Lower leg skin (tissue), 4 donors: ENCODE results near the gene KCNH8. TPM values are rescaled to one million over a fixed set of nuclear protein-coding genes. Genes with fewer than 3 reads are reported as not detected.

Experiments
- DNase-seq, 2 donors: peaks; one replicate each; pipeline ENCODE4 v3.0.0-alpha.2; 2019; ENCODE audit warnings: low spot score in 2 of 2
- H3K4me3 ChIP-seq: fragments of 200-600 bp; sonication (generic); 2 replicates; pipeline ENCODE4 v1.5.1; 2017; ENCODE audit warnings: mild to moderate bottlenecking, low read depth; ENCODE audit not compliant: poor library complexity, severe bottlenecking
- CTCF ChIP-seq, 3 donors: fragments of 450-650 bp; IDR thresholded peaks; one replicate each; pipeline ENCODE4 v1.5.1; 2016; ENCODE audit warnings: antibody characterized with exemption in 3 of 3, mild to moderate bottlenecking in 3 of 3, moderate library complexity in 2 of 3
- POLR2A ChIP-seq, 2 donors: fragments of 450-650 bp; IDR thresholded peaks; one replicate each; pipeline ENCODE4 v1.6.1; 2016 to 2017; ENCODE audit warnings: antibody characterized with exemption in 2 of 2, mild to moderate bottlenecking in 1 of 2, moderate library complexity in 1 of 2
- WGBS, 2 donors: methylation state at CpG; one replicate each; pipeline ENCODE4 v1.1.5; 2018; 5-methylcytosine and 5-hydroxymethylcytosine counted together
- intact Hi-C: fragments of 100-400 bp; cut with DNase I; formaldehyde crosslinking; loops from one replicate; pipeline ENCODE4 v1.15.0; 2023; ENCODE audit warnings: low total_unique reads
- total RNA-seq, 4 donors: library from RNA; depleted of rRNA; stranded (reverse); fragments of >200 nt; gene quantifications; one replicate each; pipeline ENCODE4 v1.1.0, GENCODE V29; 2016

KCNH8 gene
- total RNA-seq, 4 donors from 2014 or later = 0.34 to 1.2 (median 0.61) TPM

DNA sequence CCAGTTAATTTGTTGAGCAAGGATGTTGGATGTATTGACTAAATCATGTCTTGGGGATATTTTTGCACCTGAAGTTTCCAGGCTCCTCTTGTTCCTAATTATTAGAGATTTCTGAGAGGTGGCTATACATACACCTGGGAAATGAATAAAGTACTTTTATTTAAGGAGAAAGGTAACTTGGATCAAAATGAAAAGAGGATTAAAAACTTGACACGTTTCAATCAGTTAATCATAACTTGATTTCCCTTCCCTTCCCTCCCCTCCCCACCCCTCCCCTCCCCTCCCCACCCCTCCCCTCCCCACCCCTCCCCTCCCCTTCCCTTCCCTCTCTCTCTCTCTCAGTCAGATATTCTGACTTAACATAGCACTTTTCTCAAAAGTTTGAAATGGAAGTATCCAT is 126.3 kb downstream of the KCNH8 start:
- WGBS, 2 donors = 43 to 56% methylated on average over 1 of the region's 1 CpG
- intact Hi-C loops = no loop called here
- TF ChIP-seq CTCF (IDR thresholded peaks at IDR 0.05) (no peak), POLR2A (IDR thresholded peaks at IDR 0.05) (no peak)
- DNase-seq = no peak
- no peak overlapping the region for H3K4me3 ChIP-seq

DNA sequence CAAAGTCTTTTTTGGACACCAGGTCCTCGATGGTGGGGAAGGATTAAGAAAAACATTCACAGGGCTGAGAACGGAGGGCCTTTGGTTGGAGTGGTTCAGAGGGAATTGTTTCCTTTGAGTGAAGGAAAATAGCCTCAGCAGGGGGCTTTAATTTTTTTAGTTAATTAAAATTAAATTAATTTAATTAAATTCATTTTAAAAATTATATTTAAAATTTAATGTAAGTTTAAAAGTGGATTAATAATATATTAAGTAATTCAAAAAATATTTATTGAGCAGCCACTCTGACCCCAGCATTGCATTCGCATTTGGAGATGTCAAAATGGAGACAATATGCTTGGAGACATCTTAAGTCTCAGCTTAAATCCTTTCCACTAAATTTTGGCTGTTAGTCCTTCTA is 136.7 kb downstream of the KCNH8 start:
- no peak overlapping the region for H3K4me3 ChIP-seq
- intact Hi-C loops = no loop called here
- no peak for DNase-seq
- 81 to 82% methylated on average over 3 of the region's 3 CpGs for WGBS, 2 donors
- TF ChIP-seq POLR2A (IDR thresholded peaks at IDR 0.05) (no peak), CTCF (IDR thresholded peaks at IDR 0.05) (no peak)

DNA sequence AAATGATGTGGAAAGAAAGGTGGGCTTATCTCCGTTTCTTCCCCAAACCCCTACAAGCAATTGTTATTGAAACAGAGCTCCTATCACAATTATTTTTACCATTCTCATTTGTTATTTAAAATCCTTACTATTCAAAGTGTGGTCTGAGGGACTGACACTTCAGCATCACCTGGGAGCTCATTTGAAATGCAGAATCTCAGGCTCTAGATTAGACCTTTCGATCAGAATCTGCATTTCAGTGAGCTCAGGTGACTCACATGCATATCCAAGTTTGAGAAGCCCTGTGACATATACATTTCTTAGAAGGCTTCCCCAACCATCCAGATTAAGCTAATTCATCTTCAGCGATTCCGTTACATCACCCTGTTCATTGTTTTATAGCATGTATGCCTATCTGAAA is 145.0 kb downstream of the KCNH8 start:
- no peak for DNase-seq
- no peak overlapping the region for H3K4me3 ChIP-seq
- intact Hi-C loops = no loop called here
- 80 to 88% methylated on average over 4 of the region's 4 CpGs for WGBS, 2 donors
- no peak for TF ChIP-seq CTCF (IDR thresholded peaks at IDR 0.05)
- no peak for TF ChIP-seq POLR2A (IDR thresholded peaks at IDR 0.05)

GRCh38 chr3:19295208-19295607 is 146.9 kb downstream of the KCNH8 start:
- DNase-seq = no peak
- TF ChIP-seq CTCF (IDR thresholded peaks at IDR 0.05) (no peak), POLR2A (IDR thresholded peaks at IDR 0.05) (no peak)
- no peak overlapping the region for H3K4me3 ChIP-seq
- 92 to 95% methylated on average over 3 of the region's 3 CpGs for WGBS, 2 donors
- intact Hi-C loops = no loop called here

GRCh38 chr3:19331931-19332330 is 183.6 kb downstream of the KCNH8 start:
- TF ChIP-seq CTCF (IDR thresholded peaks at IDR 0.05) (no peak), POLR2A (IDR thresholded peaks at IDR 0.05) (no peak)
- WGBS, 2 donors = 76 to 82% methylated on average over 2 of the region's 2 CpGs
- intact Hi-C loops = no loop called here

GRCh38 chr3:19334120-19334519 is 185.8 kb downstream of the KCNH8 start:
- 71 to 72% methylated on average over 6 of the region's 6 CpGs for WGBS, 2 donors
- DNase-seq = no peak

More at GRCh38 chr3:19331931-19332330, 183.6 kb downstream of the KCNH8 start:
- H3K4me3 ChIP-seq = no peak overlapping the region
- DNase-seq = no peak

More at GRCh38 chr3:19334120-19334519, 185.8 kb downstream of the KCNH8 start:
- H3K4me3 ChIP-seq = no peak overlapping the region
- TF ChIP-seq POLR2A (IDR thresholded peaks at IDR 0.05) (no peak), CTCF (IDR thresholded peaks at IDR 0.05) (no peak)
- intact Hi-C loops = no loop called here
